Activated T-cell treated with anti-CD3 and anti-CD28 coated beads for 4 hours (primary cell): ENCODE data around the gene SLC25A29.
"Not testable (repeated sequence)": the region's sequence is repeated elsewhere in the genome, so short reads cannot be mapped to it uniquely, and the experiment has no call there.

ENCODE experiments used
- DNase-seq: peaks from one replicate; pipeline ENCODE4 v3.0.0-alpha.2; 2020

SLC25A29 gene

GRCh38 chr14:100292776-100293461 is 13.3 kb downstream of the SLC25A29 start:
- no peak for DNase-seq

GRCh38 chr14:100292301-100292775 is 13.9 kb downstream of the SLC25A29 start:
- no peak for DNase-seq

GRCh38 chr14:100291305-100292075 is 14.8 kb downstream of the SLC25A29 start:
- no peak for DNase-seq

DNA sequence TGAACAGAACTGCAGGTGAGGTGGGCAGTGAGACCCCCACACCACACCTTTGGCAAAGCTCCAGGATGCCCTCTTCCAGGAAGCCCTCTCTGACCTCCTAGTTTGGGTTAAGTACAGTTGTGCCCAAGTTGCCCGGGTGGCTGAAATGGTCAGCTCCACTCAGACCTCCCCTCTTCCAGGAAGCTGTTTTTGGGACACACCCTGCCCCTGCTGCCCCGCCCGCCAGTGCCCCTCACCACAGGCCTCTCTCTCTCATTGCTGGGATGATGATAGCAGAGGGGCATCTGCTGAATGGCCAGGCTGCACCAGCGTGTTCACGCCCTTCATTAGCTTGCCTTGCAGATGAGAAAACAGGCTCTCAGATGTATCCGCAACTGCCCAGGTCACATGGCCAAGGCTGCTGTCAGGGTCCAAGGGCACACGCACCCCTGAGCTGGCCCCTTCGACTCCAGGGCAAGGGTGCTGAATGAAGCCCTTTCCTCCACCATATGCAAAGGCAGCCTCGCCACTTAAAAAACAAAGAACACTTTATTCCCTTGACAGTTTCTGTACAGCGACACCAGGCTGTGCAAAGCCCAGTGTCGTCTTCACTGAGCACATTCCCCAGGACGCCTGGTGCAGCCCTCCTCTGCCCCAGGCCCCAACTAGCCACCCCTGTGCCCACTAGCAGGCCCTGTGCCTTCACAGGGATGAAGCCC is 15.5 kb downstream of the SLC25A29 start:
- DNase-seq: no peak

- DNase-seq: no peak
These were observed 16.2 kb downstream of the SLC25A29 start for GRCh38 chr14:100289916-100290606.

DNA sequence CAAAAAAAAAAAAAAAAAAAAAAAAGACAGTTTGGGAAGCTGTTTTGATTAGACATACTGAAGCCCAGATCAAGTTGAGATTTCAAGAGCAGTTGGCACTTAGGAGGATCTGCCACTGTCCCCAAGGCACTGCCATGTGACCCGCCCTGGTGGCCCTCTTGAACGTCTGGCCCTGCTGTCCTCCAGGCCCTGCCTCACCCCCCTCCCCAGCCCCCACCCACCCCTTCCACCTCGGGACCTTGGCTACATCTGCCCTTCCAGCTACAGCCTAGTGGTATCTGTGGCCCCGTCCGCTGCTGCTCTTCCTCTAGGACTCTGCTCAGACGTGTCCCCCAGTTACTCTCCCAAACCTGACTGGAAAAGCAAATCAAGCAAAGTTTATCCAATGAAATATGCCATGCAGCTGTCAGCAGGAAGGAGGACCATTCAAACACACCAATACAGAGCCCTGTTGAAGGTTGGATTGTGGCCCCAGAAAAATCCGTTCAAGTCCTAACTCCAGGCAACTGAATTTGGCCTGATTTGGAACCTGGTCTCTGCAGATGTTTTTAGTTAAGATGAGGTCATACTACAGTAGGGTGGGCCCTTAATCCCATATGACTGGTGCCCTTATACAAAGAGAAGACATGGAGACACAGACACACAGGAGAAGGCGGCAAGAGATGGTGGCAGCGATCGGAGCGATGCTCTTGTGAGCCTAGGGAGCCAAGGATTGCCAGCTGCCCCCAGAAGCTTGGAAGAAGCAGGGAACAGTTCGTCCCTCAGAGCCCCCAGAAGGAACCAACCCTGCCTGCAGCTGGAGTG is 17.7 kb downstream of the SLC25A29 start:
- no peak for DNase-seq

DNA sequence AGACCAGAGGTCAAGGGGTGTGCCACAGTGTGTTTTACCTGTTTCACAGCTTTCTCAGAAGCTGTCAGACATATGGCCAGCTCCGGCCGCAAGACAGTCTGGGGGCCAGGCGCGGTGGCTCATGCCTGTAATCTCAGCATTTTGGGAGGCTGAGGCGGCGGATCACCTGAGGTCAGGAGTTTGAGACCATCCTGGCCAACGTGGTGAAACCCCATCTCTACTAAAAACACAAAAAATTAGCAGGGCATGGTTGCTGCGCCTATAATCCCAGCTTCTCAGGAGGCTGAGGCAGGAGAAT is 18.3 kb downstream of the SLC25A29 start:
- DNase-seq: not testable (repeated sequence)

GRCh38 chr14:100287202-100287997 is 18.8 kb downstream of the SLC25A29 start:
- no peak for DNase-seq

- no peak for DNase-seq
These were observed 19.6 kb downstream of the SLC25A29 start for GRCh38 chr14:100286484-100287191.

DNA sequence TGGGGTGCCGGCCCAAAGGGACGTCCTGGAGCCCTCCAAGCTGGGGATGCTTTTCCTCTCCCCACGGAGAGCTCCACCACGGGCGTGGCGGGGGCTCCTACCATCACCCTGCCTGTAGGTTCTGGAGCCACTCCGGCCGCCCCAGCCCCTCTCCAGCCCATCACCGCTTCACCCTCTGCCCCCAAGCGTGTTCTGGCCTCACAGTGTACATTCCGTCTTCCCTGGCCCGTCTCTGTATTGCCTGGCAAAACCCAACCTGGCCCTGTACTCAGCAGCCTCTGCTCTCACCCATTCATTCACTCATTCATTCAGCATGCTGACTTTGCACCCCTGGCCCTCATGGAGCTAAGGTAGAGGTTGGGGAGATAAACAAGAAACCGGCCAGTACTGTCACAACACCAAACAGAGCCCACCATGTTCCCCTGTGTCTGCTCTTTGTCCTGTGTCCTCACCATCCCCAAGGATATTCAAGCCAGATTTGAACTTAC is 20.3 kb downstream of the SLC25A29 start:
- DNase-seq: no peak

GRCh38 chr14:100285021-100285912 is 21.0 kb downstream of the SLC25A29 start:
- DNase-seq: peak; percentile 70

GRCh38 chr14:100283984-100284881 is 22.0 kb downstream of the SLC25A29 start:
- DNase-seq: no peak

- DNase-seq: not testable (repeated sequence)
These were observed 22.8 kb downstream of the SLC25A29 start for GRCh38 chr14:100283436-100283835.

DNA sequence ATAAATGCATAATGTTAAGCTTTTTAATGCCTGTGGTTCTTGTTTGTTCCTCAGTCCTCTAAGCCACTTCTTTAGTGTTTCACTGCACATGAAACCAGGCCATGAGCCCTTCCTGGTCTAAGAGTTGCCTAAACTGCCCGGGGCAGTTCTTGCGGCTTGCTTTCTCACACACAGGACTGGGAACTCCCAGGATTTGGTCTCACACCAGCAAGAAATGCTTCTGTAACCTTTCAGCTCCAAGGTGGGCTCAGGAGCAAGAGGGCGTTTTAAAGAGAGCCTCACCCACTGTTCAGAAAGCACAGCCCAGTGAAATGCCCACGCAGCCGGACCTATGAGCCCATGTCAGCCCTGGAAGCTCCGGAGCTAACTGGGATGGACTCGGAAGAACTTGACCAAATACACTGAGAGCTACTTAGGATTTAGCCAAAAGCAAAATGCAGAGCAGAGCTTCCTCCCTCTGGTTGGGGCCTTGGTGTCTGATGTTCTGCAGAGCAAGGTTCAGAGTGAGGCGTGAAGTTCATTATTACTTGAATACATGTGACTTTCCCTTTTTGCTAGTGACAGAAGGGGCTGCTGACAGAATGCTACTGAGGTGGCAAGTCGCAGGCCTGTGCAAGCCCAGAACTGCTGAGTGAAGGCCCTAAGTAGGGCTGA is 23.4 kb downstream of the SLC25A29 start:
- DNase-seq: no peak

DNA sequence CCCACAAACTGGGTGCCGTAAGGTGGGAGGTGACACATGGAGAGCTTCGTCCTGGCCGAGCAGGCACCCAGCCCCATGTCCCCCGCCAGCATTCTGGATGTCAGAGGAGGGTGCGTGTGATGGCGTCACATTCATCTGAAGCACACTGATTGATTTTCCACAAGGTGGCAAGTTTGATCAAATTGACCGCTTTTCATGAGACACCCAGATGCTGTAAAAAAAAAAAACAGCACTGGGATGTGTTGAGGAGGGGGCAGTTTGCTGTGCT is 24.2 kb downstream of the SLC25A29 start:
- DNase-seq: no peak

DNA sequence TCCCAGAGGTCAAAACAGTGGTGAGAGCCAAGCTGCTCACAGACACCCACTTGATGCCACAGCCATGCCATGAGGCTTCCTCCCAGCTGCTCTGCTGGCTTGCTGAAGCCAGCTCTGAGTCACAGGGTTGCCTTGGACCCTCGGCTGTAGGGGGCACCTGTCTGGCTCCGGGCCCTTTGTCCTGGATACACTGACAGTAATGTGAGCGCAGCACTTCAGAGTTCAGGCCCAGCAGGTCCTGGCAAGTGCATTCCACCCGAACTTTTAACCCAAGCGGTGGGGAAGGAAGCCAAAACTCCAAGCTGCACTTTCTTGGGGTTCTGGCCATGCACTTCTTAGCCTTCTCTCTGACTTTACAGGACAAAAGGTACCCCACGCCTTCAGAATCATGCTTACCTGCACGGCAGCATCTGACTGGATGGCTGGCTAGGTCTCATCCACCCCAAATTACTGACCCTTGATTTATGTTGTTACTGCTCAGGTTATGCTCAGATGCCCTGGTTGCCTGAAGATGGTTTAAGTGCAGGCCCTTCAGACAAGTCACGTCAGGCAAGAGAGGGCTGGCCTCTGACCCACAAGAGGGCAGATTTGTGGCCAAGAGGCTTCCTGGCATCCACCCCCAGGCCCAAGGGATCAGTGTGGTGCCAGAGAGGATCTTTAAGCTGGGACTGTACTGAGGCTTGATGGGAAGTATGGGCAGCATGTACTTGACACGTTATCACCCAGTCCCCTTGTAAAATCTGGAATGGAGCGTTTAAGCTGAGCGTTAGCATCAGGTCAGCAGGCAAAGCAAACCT is 24.8 kb downstream of the SLC25A29 start:
- no peak for DNase-seq

- DNase-seq: no peak
These were observed 26.7 kb downstream of the SLC25A29 start for GRCh38 chr14:100279563-100279962.
